G401.6 (cell line): ENCODE data around the gene TMEM53.

Experiments used
- FAIRE-seq: peaks from 2 replicates; lab custom pipeline; 2012; peaks lifted over from hg19 to GRCh38; lab: Jason Lieb, UNC

The TMEM53 gene

GRCh38 chr1:44696789-44697345 lies 22.6 kb upstream of the TMEM53 start:
- FAIRE-seq = no peak

- no peak for FAIRE-seq
These were observed 21.8 kb upstream of the TMEM53 start for GRCh38 chr1:44696101-44696500.

GRCh38 chr1:44695671-44696070 lies 21.4 kb upstream of the TMEM53 start:
- FAIRE-seq = no peak

GRCh38 chr1:44694863-44695478 lies 20.7 kb upstream of the TMEM53 start:
- FAIRE-seq = no peak

- FAIRE-seq = no peak
These were observed 19.6 kb upstream of the TMEM53 start for GRCh38 chr1:44693900-44694299.

GRCh38 chr1:44693159-44693558 lies 18.9 kb upstream of the TMEM53 start:
- FAIRE-seq = no peak

GRCh38 chr1:44689447-44689765 lies 15.1 kb upstream of the TMEM53 start:
- no peak for FAIRE-seq

GRCh38 chr1:44688760-44689446 lies 14.6 kb upstream of the TMEM53 start:
- no peak for FAIRE-seq

- no peak for FAIRE-seq
These were observed 11.6 kb upstream of the TMEM53 start for GRCh38 chr1:44685881-44686280.

GRCh38 chr1:44685218-44685617 lies 10.9 kb upstream of the TMEM53 start:
- no peak for FAIRE-seq

GRCh38 chr1:44684525-44684924 lies 10.2 kb upstream of the TMEM53 start:
- no peak for FAIRE-seq

- FAIRE-seq = no peak
These were observed 8.6 kb upstream of the TMEM53 start for GRCh38 chr1:44682883-44683265.

- no peak for FAIRE-seq
These were observed 7.9 kb upstream of the TMEM53 start for GRCh38 chr1:44681905-44682882.

GRCh38 chr1:44679468-44679867 lies 5.2 kb upstream of the TMEM53 start:
- no peak for FAIRE-seq

GRCh38 chr1:44678626-44679025 lies 4.3 kb upstream of the TMEM53 start:
- FAIRE-seq = no peak

GRCh38 chr1:44678120-44678519 lies 3.8 kb upstream of the TMEM53 start:
- FAIRE-seq = no peak

GRCh38 chr1:44677201-44677766 lies 3.0 kb upstream of the TMEM53 start:
- no peak for FAIRE-seq

GRCh38 chr1:44676484-44677200 lies 2.4 kb upstream of the TMEM53 start:
- FAIRE-seq = no peak

- no peak for FAIRE-seq
These were observed 905 bp upstream of the TMEM53 start for GRCh38 chr1:44675186-44675585.

GRCh38 chr1:44673675-44674112 lies 587 bp downstream of the TMEM53 start:
- no peak for FAIRE-seq

- no peak for FAIRE-seq
These were observed 1.2 kb downstream of the TMEM53 start for GRCh38 chr1:44672961-44673674.
